ENCODE measurements around the gene KCNQ5.

- TF ChIP-seq CTCF (IDR thresholded peaks at IDR 0.05) (no peak), POLR2A (IDR thresholded peaks at IDR 0.05) (no peak)
Observed at GRCh38 chr6:72809746-72810379, 188.0 kb downstream of the KCNQ5 start.

Data from thyroid gland (tissue), 4 donors.